ENCODE measurements around the gene TMEM52B.
"Not testable (repeated sequence)": the region's sequence is repeated elsewhere in the genome, so short reads cannot be mapped to it uniquely, and the experiment has no call there.

Gene TMEM52B

DNA sequence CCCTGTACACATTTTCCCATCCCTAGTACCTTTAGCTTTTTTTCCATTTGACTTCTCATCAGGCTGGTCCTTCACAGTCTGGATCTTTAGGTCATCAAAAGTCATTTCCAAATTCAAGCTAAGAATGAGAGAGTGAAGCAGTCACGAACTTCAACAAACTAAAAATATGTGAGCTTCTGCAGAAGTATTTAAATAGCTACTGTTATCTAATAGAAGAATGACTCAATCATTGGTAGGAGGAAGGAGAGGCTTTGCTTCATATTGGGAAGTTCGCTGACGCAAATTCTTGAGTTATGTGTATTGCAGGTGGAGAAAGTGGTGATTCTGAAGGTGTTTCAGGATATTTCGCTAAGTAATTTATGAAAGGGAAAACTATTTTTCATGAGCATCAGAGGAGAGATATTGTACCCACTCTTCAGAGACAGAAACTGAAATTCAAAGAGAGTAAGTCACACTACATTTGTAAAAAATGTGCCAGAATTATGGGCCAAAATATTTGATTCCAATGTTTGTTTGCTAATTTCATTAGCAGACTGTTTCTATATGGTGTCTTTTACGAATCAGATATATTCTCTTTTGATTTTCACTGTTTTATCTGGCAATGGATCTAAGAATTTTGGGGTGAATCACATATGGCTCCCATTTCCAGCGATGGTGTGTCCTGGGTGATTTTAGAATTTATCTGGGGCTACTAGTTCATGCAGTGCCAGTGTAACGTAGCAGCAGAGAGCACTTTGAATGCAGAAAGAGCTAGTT is 6.7 kb upstream of the TMEM52B start, which contains the start of gene OLR1:
OLR1 (minus strand) TSS at position 160 of the 756 bp plus-strand sequence; CDS start at position 105, 55 bp downstream.
- DNase-seq (ENCODE audit: low read depth, low spot score) = no peak

DNA sequence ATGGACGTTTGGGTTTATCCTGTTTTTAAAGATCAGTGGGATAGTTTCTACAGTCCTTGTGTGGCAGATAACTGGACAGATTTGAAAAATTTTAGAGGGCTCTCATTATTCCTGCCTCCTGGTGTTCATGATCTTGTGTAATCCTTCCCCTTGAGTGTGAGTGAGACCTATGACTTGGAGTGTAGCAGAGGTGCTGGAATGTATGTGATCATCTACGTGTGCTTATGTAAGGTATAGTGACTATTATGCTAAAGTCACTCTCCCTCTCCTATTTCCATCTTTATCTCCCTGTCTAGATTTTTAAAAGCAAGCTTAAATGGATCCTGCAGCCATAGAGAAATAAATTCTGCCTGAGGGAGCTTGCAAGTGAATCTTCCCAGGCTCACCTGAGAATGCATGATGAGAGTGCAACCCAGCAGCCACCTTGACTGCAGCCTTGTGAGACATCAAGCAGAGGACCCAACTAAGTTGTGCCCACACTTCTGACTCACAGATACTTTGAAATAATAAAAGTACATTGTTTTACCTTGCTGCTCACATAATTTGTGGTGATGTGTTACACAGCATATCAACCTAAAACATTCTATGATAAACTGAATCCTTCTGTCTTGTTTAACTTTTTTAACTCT is 3.7 kb upstream of the TMEM52B start:
- no peak for DNase-seq (ENCODE audit: low read depth, low spot score)

DNA sequence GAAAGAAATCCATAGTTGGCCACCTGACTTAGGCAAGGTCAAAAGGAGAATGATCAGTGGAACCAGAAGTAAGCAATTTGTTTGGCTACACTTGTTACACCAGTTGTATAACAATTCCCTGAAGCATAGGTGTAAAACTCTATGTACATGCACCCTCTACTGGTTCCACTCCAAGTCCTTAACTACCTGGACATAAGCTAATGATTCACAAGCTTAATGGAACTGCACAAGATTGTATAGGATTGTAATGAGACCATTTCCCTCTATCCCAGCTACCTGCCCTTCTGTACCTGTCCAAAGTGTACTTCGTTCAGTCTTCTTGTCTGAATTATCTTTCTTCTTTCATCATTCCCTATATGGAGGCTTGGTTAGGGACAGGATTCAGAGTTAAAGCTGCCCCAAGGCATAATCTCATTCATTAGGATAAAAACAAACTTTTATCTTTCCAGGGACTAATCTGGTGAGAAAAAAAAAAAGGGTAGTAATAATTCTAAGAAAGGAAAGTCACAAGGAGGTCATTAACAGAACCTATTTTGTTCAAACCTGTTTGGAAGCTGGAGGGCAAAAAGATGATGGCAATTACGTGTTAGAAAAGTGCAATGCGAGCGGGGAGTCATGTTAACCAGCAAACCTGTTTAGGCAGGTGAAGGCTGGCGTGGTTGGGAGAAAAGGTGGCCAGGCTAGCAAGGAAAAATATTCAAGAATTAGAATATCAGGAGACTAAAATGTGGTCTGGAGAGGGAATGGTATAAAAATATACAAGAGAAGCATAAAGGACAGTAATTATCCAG is 2.8 kb upstream of the TMEM52B start:
- DNase-seq (ENCODE audit: low read depth, low spot score) = no peak

DNA sequence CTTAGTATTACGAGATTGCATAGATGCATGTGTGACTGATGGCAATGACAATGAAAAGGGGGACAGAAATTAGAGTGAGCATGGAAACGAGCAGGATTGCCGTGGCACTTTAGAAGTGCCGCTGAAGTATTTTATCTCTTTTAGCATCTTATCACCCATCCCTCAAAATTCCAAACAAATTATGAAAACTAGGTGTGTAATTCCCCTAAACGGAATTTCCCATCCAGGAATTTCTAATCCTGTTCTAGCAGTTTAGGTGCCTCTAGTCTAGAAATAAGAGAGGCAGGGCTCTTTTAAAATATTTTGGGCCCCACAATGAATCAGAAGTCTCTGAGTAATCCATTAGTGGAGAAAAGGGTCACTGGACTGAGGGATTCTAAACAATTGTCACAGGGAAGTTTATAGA is 947 bp downstream of the TMEM52B start:
- no peak for DNase-seq (ENCODE audit: low read depth, low spot score)

DNA sequence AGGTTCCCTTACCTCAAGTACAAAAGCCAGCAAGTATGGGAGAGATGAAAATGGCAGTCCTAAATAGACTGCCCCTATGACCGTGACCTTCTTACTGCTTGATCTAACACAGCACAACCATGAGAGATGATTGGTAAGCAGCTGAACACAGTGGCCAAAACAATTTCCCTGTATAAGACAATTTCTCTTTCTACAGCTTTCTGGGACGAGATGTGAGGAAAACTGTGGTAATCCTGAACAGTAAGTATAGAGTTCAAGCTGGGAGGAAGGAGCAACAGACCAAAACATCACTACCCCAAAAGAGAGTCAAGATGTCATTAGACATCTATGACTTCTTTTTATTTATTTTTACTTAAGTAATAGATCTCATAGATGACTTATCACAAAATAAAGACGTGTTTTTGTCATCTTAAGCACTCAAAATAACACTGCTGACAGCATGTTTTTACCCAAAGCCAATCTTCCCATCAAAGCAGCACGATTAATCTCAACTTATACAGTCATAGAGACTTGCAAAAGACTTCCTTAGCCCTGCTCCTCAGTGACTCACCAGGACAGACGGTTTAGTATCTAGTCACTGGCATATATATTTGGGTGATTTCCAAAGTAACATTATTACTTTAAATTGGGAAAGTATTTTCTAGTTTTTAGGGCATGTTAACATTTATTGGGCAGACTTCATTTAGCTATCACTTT is 3.7 kb downstream of the TMEM52B start:
- DNase-seq (ENCODE audit: low read depth, low spot score) = no peak

DNA sequence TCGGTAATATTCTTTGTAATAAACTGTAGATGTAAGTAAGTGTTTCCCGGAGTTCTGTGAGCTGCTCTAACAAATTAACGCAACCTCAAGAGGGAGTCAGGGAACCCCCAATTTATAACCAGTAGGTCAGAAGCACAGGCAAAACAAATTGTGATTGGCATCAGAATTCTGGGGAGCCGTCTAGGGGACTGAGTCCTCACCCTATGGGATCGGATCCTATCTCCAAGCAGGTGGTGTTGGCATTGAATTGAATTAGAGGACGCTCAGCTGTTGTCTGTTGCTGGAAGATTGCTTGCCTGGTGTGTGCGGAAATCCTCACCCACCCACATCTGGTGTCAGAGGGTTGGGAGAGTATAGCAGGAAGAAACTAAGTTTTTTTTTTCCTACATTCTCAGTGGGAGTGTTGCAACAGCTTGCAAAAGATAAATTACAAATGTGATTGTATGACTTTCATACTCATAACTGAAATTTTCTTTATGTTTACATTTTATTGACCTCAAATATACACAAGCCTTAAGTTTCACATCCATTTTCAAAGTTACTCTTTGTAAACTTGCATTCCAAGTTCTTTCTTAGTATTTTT is 5.5 kb downstream of the TMEM52B start:
- DNase-seq (ENCODE audit: low read depth, low spot score) = no peak

DNA sequence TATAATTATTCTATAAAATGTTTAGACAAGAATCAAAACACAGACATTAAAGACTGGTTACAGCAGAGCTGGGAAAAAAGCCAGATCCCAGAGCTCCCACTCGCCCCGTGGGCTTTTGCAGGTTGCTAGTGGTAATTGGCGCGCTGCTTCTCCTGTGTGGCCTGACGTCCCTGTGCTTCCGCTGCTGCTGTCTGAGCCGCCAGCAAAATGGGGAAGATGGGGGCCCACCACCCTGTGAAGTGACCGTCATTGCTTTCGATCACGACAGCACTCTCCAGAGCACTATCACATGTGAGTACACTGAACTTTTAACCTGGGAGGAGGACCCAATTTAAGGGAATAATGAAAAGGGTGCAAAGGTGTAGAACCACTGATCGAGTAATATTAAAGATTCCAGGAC is 7.5 kb downstream of the TMEM52B start:
- DNase-seq (ENCODE audit: low read depth, low spot score) = no peak

DNA sequence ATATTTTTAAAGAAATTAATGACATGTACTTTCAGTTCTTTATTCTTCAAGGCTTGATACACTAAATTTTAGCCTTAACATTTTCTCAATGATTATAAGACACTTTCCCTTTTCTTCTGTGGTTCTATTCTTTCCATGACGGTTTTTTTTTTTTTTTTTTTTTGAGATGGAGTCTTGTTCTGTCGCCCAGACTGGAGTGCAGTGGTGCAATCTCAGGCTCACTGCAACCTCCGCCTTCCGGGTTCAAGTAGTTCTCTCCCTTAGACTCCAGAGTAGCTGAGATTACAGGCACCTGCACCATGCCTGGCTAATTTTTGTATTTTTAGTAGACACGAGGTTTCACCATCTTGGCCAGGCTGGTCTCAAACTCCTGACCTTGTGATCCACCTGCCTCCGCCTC is 8.1 kb downstream of the TMEM52B start:
- DNase-seq (ENCODE audit: low read depth, low spot score) = not testable (repeated sequence)

DNA sequence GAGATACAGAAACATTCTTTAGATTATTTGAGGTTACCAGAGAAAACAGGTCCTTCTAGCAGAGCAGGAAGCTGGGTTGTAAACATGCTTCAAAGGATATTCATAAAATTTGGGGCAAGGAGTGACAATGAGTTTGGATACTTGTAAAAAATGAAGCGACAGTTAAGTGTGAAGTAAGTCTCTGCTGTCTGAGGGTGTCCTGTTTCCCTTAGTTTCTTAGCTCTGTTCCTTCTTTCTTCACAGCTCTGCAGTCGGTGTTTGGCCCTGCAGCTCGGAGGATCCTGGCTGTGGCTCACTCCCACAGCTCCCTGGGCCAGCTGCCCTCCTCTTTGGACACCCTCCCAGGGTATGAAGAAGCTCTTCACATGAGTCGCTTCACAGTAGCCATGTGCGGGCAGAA is 10.8 kb downstream of the TMEM52B start:
- no peak for DNase-seq (ENCODE audit: low read depth, low spot score)

DNA sequence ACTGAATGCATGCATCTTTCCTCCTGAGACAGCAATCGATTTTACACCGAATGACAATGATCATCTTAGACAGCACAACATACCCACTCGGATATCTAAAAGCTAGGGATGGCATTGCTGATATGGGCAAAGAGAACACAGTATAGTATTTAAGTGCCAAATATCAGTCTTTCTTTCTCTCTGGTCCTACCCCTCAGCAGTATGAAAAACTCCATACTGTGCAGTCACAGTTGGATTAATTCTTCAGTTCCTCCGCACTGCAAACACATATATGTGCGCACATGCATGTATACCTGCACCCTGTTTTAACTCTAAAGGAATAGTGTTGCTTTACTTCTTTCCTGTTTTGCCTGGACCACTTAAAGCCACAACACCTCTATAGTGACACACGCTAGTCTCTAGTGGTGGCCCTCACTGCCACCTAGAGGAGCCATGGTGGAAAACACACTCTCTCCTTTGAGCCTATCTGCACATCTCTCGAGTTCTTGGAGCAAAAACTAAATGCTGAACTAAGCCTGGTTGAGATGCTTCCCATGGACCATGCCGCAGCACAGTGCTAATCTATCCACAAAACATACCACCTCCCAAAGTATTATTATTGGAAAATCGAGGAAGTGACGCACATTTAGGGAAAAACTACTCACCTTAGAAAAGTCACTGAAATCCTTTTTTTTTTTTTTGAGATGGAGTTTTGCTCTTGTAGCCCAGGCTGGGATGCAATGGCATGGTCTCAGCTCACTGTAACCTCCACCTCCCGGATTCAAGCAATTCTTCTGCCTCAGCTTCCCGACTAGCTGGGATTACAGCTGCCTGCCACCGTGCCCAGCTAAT is 11.9 kb downstream of the TMEM52B start:
- peak; percentile 20 for DNase-seq (ENCODE audit: low read depth, low spot score)

DNA sequence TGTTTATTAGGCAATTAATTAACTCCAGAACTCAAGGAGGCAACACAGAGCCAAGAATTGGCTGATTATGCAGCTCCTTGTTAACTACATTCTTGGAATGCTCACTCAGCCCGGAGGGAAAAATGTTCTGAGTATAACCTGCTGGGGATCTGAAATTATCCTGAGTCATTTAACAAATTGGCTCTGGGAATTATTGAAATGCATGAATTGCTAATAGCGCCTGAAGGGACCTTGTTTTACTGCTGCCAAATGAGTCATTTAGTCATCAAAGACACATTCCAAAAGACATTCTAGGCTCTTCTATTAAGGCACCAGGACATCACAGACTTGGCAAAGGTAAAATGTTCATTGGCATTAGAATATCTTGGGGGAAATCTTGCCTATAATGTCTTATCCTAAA is 13.0 kb downstream of the TMEM52B start:
- no peak for DNase-seq (ENCODE audit: low read depth, low spot score)

DNA sequence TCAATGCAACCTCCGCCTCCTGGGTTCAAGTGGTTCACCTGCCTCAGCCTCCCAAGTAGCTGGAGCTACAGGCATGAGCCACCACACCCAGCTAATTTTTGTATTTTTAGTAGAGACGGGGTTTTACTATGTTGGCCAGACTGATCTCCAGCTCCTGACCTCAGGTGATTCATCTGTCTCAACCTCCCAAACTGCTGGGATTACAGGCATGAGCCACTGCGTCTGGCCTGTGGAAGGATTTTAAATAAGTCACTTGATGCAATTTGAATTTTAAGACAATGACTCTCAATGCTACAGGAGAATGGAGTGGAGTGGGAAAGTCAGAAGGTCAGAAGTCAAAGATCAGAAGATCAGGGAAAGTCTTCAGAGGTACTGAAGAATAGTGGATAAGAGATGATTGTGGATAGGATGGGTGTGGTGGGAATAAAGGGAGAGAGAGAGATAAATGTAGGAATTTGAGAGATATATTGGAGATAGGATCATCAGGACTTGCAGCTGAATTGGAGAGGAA is 15.4 kb downstream of the TMEM52B start:
- DNase-seq (ENCODE audit: low read depth, low spot score) = no peak

DNA sequence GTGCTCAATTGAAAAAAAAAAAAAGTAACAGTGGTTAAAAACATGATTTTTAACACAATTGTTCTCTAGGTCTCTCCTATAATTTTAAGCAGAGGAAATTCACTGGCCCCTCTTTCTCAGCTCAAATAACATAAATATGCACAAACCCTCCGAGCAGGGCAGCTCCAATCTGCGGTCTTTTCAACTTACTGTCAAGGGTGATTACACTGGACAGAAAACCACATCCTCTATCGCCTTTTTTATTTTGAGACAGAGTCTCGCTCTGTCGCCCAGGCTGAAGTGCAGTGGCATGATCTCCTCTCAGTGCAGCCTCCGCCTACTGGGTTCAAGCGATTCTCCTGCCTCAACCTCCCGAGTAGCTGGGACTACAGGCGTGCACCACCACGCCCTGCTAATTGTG is 17.4 kb downstream of the TMEM52B start:
- no peak for DNase-seq (ENCODE audit: low read depth, low spot score)

DNA sequence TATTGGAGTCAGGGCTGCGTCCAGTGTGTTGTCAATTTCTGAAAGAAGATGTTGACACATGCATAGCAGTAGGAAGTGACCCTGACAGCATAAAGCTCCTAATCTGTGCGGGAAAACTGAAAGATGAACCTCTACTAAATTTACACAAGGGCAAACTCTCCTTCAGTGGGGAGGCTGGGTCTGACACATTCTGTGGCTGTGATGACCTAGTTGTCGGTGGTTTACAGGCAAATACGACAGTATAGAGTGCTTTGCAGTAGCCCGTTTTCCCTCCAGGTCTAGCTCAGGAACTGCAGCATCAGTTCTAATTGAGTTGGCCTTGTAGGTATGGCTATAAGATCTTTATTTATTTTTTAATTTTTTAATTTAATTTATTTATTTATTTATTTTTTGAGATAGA is 19.0 kb downstream of the TMEM52B start:
- no peak for DNase-seq (ENCODE audit: low read depth, low spot score)

DNA sequence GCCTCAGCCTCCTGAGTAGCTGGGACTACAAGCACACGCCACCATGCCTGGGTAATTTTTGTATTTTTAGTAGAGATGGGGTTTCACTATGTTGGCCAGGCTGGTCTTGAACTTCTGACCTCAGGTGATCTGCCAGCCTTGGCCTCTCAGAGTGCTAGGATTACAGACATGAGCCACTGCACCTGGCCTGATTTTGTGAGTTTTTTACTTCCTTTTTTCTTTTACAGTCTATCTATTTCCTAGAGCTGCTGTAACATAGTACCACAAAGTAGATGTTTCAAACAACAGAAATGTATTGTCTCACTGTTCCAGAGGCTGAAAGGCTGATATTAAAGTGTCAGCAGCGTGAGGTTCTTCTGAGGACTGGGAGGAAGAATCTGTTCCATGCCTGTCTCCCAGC is 25.7 kb downstream of the TMEM52B start:
- DNase-seq (ENCODE audit: low read depth, low spot score) = not testable (repeated sequence)

DNA sequence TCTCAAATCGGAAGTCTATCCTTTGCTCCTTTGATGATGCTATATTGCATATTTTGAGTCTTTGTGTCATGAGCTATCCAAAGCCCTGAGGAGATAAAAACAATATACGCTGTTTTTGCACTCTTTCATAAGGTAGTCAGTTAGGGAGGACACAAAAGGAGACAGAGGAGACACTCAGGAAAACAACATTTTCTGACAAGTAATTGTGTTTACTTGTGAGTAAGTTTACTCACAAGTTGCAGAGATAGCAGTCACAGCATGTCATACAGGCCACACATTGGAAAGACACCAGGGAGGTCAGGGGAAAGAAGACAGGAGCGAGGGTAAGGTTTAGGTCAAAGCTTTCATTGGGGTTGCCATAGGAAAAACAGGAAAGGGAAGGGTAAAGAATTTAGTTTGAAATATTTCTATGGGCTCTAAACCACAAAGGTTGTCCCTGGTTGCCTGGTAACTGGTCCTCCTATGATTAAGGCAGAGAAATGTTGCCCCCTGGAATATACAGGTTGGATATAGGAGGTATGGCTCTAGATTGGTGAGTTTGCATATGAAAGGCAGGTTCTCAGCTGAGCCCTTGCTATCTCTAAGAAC is 26.5 kb downstream of the TMEM52B start:
- DNase-seq (ENCODE audit: low read depth, low spot score) = no peak

DNA sequence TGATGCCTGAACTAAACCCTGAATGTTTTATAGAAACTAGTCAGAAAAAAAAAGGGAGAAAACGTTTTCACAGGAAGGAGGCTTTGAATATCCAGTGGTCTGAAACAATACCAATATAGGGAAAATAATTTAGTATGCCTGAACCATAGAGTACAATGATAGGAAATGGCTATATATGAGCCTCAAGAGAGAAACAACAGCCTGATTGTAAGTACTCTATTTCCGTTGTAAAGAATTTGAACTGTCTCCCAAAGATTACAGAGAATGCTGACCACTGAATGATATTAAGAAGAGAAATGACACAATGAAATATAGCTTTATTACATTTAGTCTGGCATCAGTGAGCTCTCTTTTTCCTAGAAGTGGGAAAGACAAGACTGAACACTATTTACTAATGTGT is 28.3 kb downstream of the TMEM52B start:
- no peak for DNase-seq (ENCODE audit: low read depth, low spot score)

DNA sequence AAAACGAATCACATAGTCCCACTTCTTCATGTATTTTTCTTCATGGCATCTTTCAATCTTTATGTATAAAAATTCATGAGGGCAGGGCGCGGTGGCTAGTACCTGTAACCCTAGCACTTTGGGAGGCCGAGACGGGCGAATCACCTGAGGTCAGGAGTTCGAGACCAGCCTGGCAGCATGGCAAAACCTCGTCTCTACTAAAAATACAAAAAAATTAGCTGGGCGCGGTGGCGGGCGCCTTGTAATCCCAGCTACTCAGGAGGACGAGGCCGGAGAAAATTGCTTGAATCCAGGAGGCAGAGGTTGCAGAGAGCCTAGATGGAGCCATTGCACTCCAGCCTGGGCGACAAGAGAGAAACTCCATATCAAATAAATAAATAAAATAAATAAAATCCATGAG is 31.4 kb downstream of the TMEM52B start:
- no peak for DNase-seq (ENCODE audit: low read depth, low spot score)

DNA sequence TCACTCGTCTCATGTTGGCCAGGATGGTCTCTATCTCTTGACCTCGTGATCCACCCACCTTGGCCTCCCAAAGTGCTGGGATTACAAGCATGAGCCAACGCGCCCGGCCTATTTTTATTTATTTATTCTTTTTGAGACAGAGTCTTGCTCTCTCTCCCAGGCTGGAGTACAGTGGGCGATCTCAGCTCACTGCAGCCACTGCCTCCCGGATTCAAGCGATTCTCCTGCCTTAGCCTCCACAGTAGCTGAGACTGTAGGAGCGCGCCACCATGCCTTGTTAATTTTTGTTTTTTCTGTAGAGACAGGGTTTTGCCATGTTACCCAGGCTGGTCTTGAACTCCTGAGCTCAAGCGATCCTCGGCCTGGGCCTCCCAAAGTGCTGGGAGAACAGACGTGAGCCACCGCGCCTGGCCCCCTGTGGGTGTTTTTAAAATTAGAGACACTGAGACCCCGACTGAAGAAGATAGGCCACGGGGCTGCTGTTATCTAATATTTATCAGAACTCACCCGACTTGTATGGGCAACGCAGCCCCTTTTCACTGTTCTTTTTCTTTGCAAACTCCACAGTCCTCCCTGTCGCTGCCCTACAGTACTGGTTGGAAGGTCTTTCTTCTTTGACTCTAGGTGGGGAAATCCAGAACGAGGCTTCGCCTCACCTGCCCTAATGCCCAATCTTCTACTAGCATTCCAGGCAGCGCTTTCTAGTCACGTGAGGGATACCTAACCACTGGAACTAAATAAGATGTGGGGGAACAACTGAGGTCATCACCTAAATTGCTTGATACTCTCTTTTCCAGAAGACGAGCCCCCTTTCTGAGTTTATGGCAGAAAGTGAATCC is 32.5 kb downstream of the TMEM52B start:
- no peak for DNase-seq (ENCODE audit: low read depth, low spot score)

Data from activated CD4-positive, CD25-positive, alpha-beta regulatory T cell treated with anti-CD3 and anti-CD28 coated beads, Interleukin-2, amount 50 U/mL, for 16 hours (primary cell).